Liver (tissue), 9 donors: ENCODE measurements around the gene RALGPS1. TPM values are rescaled to one million over a fixed set of nuclear protein-coding genes. Genes with fewer than 3 reads are reported as not detected.

Experiments
- DNase-seq: peaks from one replicate; pipeline ENCODE4 v3.0.0-alpha.2; 2017; ENCODE audit warnings: low spot score
- H3K27ac ChIP-seq, 2 donors: one replicate each; pipeline ENCODE4 v1.7.0; 2013; ENCODE audit warnings: inconsistent platforms in 2 of 2, low read length in 2 of 2, control low read depth in 1 of 2, low read depth in 1 of 2, mild to moderate bottlenecking in 1 of 2
- H3K27me3 ChIP-seq, 4 donors: one replicate each; pipeline versions ENCODE4 v1.6.1 to v1.7.0; 2013; ENCODE audit warnings: low read length in 3 of 4, inconsistent platforms in 1 of 4, mild to moderate bottlenecking in 1 of 4, moderate library complexity in 1 of 4; ENCODE audit not compliant: control insufficient read depth in 4 of 4, insufficient read depth in 4 of 4
- H3K36me3 ChIP-seq, 4 donors: one replicate each; pipeline versions ENCODE4 v1.6.1 to v1.7.0; 2013; ENCODE audit warnings: low read length in 3 of 4, mild to moderate bottlenecking in 3 of 4, low read depth in 1 of 4, moderate library complexity in 1 of 4; ENCODE audit not compliant: control insufficient read depth in 4 of 4, insufficient read depth in 3 of 4
- H3K4me1 ChIP-seq, 4 donors: one replicate each; pipeline versions ENCODE4 v1.6.1 to v1.7.0; 2013; ENCODE audit warnings: low read length in 3 of 4, mild to moderate bottlenecking in 3 of 4, moderate library complexity in 1 of 4; ENCODE audit not compliant: control insufficient read depth in 4 of 4, insufficient read depth in 4 of 4
- H3K4me3 ChIP-seq, 3 donors: one replicate each; pipeline versions ENCODE4 v1.6.1 to v1.7.0; 2013; ENCODE audit warnings: low read length in 3 of 3, control low read depth in 1 of 3, low read depth in 1 of 3, mild to moderate bottlenecking in 1 of 3
- H3K9ac ChIP-seq, 2 donors: one replicate each; pipeline ENCODE4 v1.7.0; 2013; ENCODE audit warnings: low read length in 2 of 2, mild to moderate bottlenecking in 2 of 2, moderate library complexity in 2 of 2, control low read depth in 1 of 2, low read depth in 1 of 2
- H3K9me3 ChIP-seq, 4 donors: one replicate each; pipeline versions ENCODE4 v1.6.1 to v1.7.0; 2013; ENCODE audit warnings: low read length in 3 of 4; ENCODE audit not compliant: control insufficient read depth in 4 of 4
- EGR1 ChIP-seq, 2 donors: IDR thresholded peaks; 2 replicates each; pipeline ENCODE4 v1.6.1; 2016 to 2018; ENCODE audit warnings: antibody characterized with exemption in 2 of 2, low read depth in 2 of 2
- FOXA1 ChIP-seq: IDR thresholded peaks from 2 replicates; pipeline ENCODE4 v1.6.1; 2016; ENCODE audit warnings: antibody characterized with exemption
- FOXA2 ChIP-seq: IDR thresholded peaks from 2 replicates; pipeline ENCODE4 v1.6.1; 2016; ENCODE audit warnings: antibody characterized with exemption
- GABPA ChIP-seq, 2 donors: IDR thresholded peaks in 1 of 2; conservative IDR thresholded peaks in 1 of 2; 2 replicates each; pipeline ENCODE4 v1.6.1; 2016; ENCODE audit warnings: antibody characterized with exemption in 2 of 2, mild to moderate bottlenecking in 1 of 2, moderate library complexity in 1 of 2
- HNF4A ChIP-seq, 2 donors: conservative IDR thresholded peaks; 2 replicates each; pipeline ENCODE4 v1.6.1; 2016; ENCODE audit warnings: antibody characterized with exemption in 2 of 2, mild to moderate bottlenecking in 2 of 2
- HNF4G ChIP-seq: IDR thresholded peaks from 2 replicates; pipeline ENCODE4 v1.6.1; 2016; ENCODE audit warnings: antibody characterized with exemption
- NR2F2 ChIP-seq: IDR thresholded peaks from 2 replicates; pipeline ENCODE4 v1.6.1; 2016; ENCODE audit warnings: antibody characterized with exemption
- RAD21 ChIP-seq, 2 donors: IDR thresholded peaks; 2 replicates each; pipeline ENCODE4 v1.6.1; 2016; ENCODE audit warnings: antibody characterized with exemption in 2 of 2, mild to moderate bottlenecking in 2 of 2
- REST ChIP-seq: IDR thresholded peaks from 2 replicates; pipeline ENCODE4 v1.6.1; 2016; ENCODE audit warnings: antibody characterized with exemption, mild to moderate bottlenecking
- RXRA ChIP-seq, 2 donors: IDR thresholded peaks; 2 replicates each; pipeline ENCODE4 v1.6.1; 2017 to 2018; ENCODE audit warnings: antibody characterized with exemption in 2 of 2, mild to moderate bottlenecking in 1 of 2
- SP1 ChIP-seq: IDR thresholded peaks from 2 replicates; pipeline ENCODE4 v1.6.1; 2018; ENCODE audit warnings: antibody characterized with exemption, mild to moderate bottlenecking
- ZBTB33 ChIP-seq: IDR thresholded peaks from 2 replicates; pipeline ENCODE4 v1.6.1; 2016; ENCODE audit warnings: antibody characterized with exemption
- WGBS: extraction: QIAGEN DNeasy Blood & Tissue Kit; methylation state at CpG from one replicate; pipeline ENCODE4 v1.1.7; 2013; 5-methylcytosine and 5-hydroxymethylcytosine counted together
- polyA plus RNA-seq, 2 donors: library from polyadenylated mRNA; stranded (reverse) in 1 of 2; unstranded in 1 of 2; fragments of 200-250 nt in 1 of 2; fragments of >200 nt in 1 of 2; fragmentation: Nextera tagmentation in 1 of 2; extraction: Ambion mirVana in 1 of 2; gene quantifications; one replicate each; pipeline versions ENCODE4 v1.2.1 to v1.2.3, GENCODE V29; 2013 to 2015
- total RNA-seq, 2 donors: library from RNA; depleted of rRNA; stranded (reverse); fragments of >200 nt; gene quantifications; one replicate each; pipeline ENCODE4 v1.2.3, GENCODE V29; 2014
- TF ChIP-seq, protein P1 (sequence below): IDR thresholded peaks from 2 replicates; pipeline ENCODE4 v1.6.1; 2016; ENCODE audit warnings: antibody characterized with exemption
- TF ChIP-seq, protein P2 (sequence below): fragments of 150-350 bp; IDR thresholded peaks from 2 replicates; pipeline ENCODE4 v1.5.1; 2017; ENCODE audit warnings: improper control_type of control experiment, low read depth, low read length; ENCODE audit not compliant: missing input control
- TF ChIP-seq, protein P3 (sequence below): IDR thresholded peaks from 2 replicates; pipeline ENCODE4 v1.6.1; 2016; ENCODE audit warnings: antibody characterized with exemption
- donor health status: healthy.
- donor health status: healthy.
- donor health status: healthy.
- donor health status: healthy.
- donor health status: healthy.

Gene RALGPS1
- total and polyA plus RNA-seq, 4 donors, result 1.4 to 2.7 (median 2.0) TPM

DNA sequence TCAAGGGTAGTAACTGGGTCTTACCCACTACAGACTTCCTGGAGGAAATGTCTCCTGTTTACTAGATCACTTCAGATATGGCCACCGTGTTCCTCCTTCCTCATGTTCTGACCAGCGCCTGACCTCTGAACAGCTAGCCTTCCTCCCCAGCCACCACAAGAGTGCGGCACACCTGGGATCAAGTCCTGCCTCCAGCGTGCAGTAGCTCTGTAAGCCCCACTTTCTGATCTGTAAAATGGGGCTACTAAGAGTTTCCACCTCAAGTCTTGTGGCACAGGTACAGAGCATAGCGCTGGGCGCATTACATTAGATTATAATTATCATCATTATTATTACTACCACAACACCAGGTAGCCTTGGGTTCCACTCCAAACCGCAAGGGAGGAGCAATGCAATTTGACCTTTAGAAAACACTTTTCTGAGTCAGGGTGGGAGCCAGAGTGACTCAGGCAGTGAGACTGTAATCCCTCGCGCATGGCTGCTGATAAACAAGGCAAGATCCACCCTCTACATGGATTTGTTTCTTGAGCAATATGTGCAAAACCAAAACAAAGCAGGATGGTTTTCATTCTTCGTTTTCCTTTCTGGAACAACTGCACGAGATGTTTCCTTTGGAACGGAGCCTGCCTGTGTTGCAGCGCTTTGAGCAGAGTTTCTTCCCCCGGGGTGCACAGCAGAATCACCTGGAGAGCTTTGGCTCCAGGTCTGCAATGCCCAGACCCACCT, 272.8 kb downstream of the RALGPS1 start:
- Histone ChIP-seq H3K9me3 (no peaks in the 10 kb centered on the region), H3K27ac (peak overlapping the region; percentile 71 to 77), H3K27me3 (no peaks in the 10 kb centered on the region), H3K36me3 (no peaks in the 10 kb centered on the region), H3K4me3 (no peak overlapping the region), H3K4me1 (no peaks in the 10 kb centered on the region), H3K9ac (no peak overlapping the region)
- WGBS, result 70% methylated on average over 14 of the region's 14 CpGs
- no peak for TF ChIP-seq FOXA2
- TF ChIP-seq RXRA (IDR thresholded peaks at IDR 0.05), result peak in 1 of 2 donors; percentile 19
- DNase-seq, result no peak

DNA sequence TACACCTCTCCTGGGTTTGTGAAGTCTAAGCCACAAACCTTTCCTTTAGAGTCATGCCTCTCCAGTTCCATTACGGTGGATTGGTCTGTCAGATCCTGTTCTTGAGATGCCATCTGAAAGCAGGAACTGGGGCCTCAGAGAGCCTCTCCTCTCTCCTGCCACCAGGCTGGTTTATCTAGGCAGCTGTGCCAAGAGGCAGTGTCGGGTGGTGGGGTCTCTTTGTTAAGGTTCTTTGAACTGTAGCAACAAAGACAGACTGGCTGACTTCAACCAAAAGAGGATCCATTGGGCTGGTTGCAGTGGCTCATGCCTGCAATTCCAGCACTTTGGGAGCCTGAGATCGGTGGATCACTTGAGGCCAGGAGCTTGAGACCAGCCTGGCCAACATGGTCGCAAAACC, 273.8 kb downstream of the RALGPS1 start:
- TF ChIP-seq SP1 (no peak), FOXA1 (no peak), EGR1 (IDR thresholded peaks at IDR 0.05; ENCODE audit: low read depth in 2 of 2) (no peak), GABPA (IDR thresholded peaks at IDR 0.05 in 1 of 2, conservative IDR thresholded peaks at IDR 0.05 in 1 of 2) (no peak), FOXA2 (no peak)
- Histone ChIP-seq H3K27me3 (no peaks in the 10 kb centered on the region), H3K27ac (no peak overlapping the region), H3K4me1 (no peaks in the 10 kb centered on the region), H3K36me3 (no peaks in the 10 kb centered on the region), H3K9ac (no peak overlapping the region), H3K4me3 (no peak overlapping the region), H3K9me3 (no peaks in the 10 kb centered on the region)
- no peak for DNase-seq
- 95% methylated on average over 4 of the region's 4 CpGs for WGBS

- WGBS, result 83% methylated on average over 5 of the region's 5 CpGs
- no peak for TF ChIP-seq HNF4G
- TF ChIP-seq, protein P1, sequence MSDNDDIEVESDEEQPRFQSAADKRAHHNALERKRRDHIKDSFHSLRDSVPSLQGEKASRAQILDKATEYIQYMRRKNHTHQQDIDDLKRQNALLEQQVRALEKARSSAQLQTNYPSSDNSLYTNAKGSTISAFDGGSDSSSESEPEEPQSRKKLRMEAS, result no peak
- no peak for TF ChIP-seq EGR1 (IDR thresholded peaks at IDR 0.05; ENCODE audit: low read depth in 2 of 2)
- TF ChIP-seq, protein P2, sequence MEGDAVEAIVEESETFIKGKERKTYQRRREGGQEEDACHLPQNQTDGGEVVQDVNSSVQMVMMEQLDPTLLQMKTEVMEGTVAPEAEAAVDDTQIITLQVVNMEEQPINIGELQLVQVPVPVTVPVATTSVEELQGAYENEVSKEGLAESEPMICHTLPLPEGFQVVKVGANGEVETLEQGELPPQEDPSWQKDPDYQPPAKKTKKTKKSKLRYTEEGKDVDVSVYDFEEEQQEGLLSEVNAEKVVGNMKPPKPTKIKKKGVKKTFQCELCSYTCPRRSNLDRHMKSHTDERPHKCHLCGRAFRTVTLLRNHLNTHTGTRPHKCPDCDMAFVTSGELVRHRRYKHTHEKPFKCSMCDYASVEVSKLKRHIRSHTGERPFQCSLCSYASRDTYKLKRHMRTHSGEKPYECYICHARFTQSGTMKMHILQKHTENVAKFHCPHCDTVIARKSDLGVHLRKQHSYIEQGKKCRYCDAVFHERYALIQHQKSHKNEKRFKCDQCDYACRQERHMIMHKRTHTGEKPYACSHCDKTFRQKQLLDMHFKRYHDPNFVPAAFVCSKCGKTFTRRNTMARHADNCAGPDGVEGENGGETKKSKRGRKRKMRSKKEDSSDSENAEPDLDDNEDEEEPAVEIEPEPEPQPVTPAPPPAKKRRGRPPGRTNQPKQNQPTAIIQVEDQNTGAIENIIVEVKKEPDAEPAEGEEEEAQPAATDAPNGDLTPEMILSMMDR, result no peak
- no peak for TF ChIP-seq GABPA (IDR thresholded peaks at IDR 0.05 in 1 of 2, conservative IDR thresholded peaks at IDR 0.05 in 1 of 2)
- TF ChIP-seq, protein P3, sequence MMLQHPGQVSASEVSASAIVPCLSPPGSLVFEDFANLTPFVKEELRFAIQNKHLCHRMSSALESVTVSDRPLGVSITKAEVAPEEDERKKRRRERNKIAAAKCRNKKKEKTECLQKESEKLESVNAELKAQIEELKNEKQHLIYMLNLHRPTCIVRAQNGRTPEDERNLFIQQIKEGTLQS, result no peak
- no peak for TF ChIP-seq NR2F2
- TF ChIP-seq REST, result no peak
- TF ChIP-seq FOXA1, result no peak
- no peak for TF ChIP-seq ZBTB33
- TF ChIP-seq SP1, result no peak
- no peak for TF ChIP-seq HNF4A (conservative IDR thresholded peaks at IDR 0.05)
- TF ChIP-seq RAD21 (IDR thresholded peaks at IDR 0.05), result no peak
- TF ChIP-seq RXRA (IDR thresholded peaks at IDR 0.05), result no peak
- DNase-seq, result no peak
Observed at GRCh38 chr9:127189628-127190027, 275.0 kb downstream of the RALGPS1 start.

More at GRCh38 chr9:127189628-127190027, 275.0 kb downstream of the RALGPS1 start:
- Histone ChIP-seq H3K4me3 (no peak overlapping the region), H3K9ac (no peak overlapping the region), H3K27ac (no peak overlapping the region), H3K9me3 (no peaks in the 10 kb centered on the region), H3K36me3 (no peaks in the 10 kb centered on the region), H3K4me1 (no peaks in the 10 kb centered on the region), H3K27me3 (no peaks in the 10 kb centered on the region)
